Esophagus muscularis mucosa (tissue), 4 donors: ENCODE measurements around the gene FMC1. TPM values are rescaled to one million over a fixed set of nuclear protein-coding genes. Genes with fewer than 3 reads are reported as not detected.
"Not testable (repeated sequence)": the region's sequence is repeated elsewhere in the genome, so short reads cannot be mapped to it uniquely, and the experiment has no call there.

Experiments used
- DNase-seq: peaks from one replicate; pipeline ENCODE4 v3.0.0-alpha.2; 2017; ENCODE audit errors: extremely low spot score
- H3K27ac ChIP-seq, 4 donors: fragments of 200-600 bp; sonication (generic); replicated peaks in 1 of 4; 1 replicate in 3 of 4; 2 replicates in 1 of 4; pipeline ENCODE4 v1.5.1; 2016 to 2019; ENCODE audit warnings: mild to moderate bottlenecking in 1 of 4
- H3K27me3 ChIP-seq, 4 donors: fragments of 200-600 bp; sonication (generic); one replicate each; pipeline versions ENCODE4 v1.5.1 to v1.6.0; 2016 to 2019
- H3K36me3 ChIP-seq, 4 donors: fragments of 200-600 bp; sonication (generic); one replicate each; pipeline ENCODE4 v1.5.1; 2016 to 2019
- H3K4me1 ChIP-seq, 4 donors: fragments of 200-600 bp; sonication (generic); one replicate each; pipeline ENCODE4 v1.5.1; 2016 to 2019
- H3K4me3 ChIP-seq, 4 donors: fragments of 200-600 bp; sonication (generic); 1 replicate in 2 of 4; 2 replicates in 2 of 4; pipeline ENCODE4 v1.5.1; 2016 to 2019; ENCODE audit warnings: mild to moderate bottlenecking in 4 of 4, moderate library complexity in 1 of 4
- H3K9me3 ChIP-seq, 4 donors: fragments of 200-600 bp; sonication (generic); 1 replicate in 3 of 4; 2 replicates in 1 of 4; pipeline ENCODE4 v1.5.1; 2016 to 2019
- EP300 ChIP-seq: sonication (generic); formaldehyde crosslinking; IDR thresholded peaks from one replicate; pipeline ENCODE4 v1.6.1; 2017; ENCODE audit warnings: antibody characterized with exemption
- POLR2A ChIP-seq: fragments of 450-650 bp; IDR thresholded peaks from one replicate; pipeline ENCODE4 v1.6.1; 2017; ENCODE audit warnings: antibody characterized with exemption, moderate library complexity, mild to moderate bottlenecking, low read depth
- POLR2AphosphoS5 ChIP-seq, 2 donors: sonication (generic); formaldehyde crosslinking; IDR thresholded peaks; one replicate each; pipeline ENCODE4 v1.6.1; 2017; ENCODE audit warnings: antibody characterized with exemption in 2 of 2
- WGBS: methylation state at CpG from one replicate; pipeline ENCODE4 v1.1.5; 2018; 5-methylcytosine and 5-hydroxymethylcytosine counted together
- intact Hi-C: fragments of 100-400 bp; cut with DNase I; formaldehyde crosslinking; loops from one replicate; pipeline ENCODE4 v1.15.1; 2023
- total RNA-seq, 4 donors: library from RNA; depleted of rRNA; stranded (reverse); fragments of >200 nt; gene quantifications; one replicate each; pipeline versions ENCODE4 v1.1.0 to v1.2.1, GENCODE V29; 2016
- TF ChIP-seq, protein P1 (sequence below), 3 experiments: fragments of 200-600 bp in 2 of 3; fragments of 450-650 bp in 1 of 3; sonication (generic) in 2 of 3; IDR thresholded peaks; one replicate each; pipeline ENCODE4 v1.5.1; 2017 to 2019; ENCODE audit warnings: antibody characterized with exemption in 3 of 3, mild to moderate bottlenecking in 2 of 3, moderate library complexity in 1 of 3

FMC1 gene
- total RNA-seq, 4 donors from 2014 or later: 17.4 to 26.4 (median 19.7) TPM

DNA sequence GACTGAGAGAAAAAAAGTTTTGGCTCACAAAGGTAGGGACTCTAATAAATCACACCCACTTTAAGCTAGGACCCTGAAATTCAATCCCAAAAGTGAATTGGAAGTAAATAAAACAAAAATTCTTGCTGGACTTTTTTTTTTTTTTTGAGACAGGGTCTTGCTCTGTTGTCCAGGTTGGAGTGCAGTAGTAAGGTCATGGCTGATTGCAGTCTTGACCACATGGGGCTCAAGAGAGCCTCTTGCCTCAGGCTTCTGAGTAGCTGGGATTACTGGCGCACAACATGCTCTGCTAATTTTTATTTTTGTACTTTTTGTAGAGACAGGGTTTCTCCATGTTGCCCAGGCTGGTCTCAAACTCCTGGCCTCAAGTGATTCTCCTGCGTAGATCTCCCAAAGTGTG, 13.6 kb downstream of the FMC1 start:
- H3K4me1 ChIP-seq: peaks cover 0 to 11% (median 10%) of the 10 kb centered on the region in 4 donors
- 97% methylated on average over 2 of the region's 2 CpGs for WGBS
- H3K27ac ChIP-seq: no peak overlapping the region

DNA sequence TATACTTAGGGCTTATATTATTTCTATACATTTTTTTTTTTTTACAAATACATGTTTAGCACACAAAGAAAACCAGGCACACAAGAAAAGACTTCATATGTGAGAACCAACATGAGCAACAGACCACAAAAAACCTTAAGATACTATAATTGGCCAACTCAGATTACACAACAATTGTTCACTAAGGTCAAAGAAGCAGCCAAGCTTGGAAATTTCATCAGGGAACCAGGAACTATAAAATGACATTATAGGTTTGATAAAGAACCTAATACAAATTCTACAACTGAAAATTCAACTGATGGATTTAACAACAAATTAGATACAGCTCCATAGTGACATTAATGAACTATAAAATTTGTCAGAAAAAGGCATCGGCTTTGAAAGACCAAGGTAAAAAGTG, 14.2 kb downstream of the FMC1 start:
- TF ChIP-seq POLR2A (no peak), POLR2AphosphoS5 (IDR thresholded peaks at IDR 0.05) (no peak), EP300 (no peak)
- TF ChIP-seq, protein P1, sequence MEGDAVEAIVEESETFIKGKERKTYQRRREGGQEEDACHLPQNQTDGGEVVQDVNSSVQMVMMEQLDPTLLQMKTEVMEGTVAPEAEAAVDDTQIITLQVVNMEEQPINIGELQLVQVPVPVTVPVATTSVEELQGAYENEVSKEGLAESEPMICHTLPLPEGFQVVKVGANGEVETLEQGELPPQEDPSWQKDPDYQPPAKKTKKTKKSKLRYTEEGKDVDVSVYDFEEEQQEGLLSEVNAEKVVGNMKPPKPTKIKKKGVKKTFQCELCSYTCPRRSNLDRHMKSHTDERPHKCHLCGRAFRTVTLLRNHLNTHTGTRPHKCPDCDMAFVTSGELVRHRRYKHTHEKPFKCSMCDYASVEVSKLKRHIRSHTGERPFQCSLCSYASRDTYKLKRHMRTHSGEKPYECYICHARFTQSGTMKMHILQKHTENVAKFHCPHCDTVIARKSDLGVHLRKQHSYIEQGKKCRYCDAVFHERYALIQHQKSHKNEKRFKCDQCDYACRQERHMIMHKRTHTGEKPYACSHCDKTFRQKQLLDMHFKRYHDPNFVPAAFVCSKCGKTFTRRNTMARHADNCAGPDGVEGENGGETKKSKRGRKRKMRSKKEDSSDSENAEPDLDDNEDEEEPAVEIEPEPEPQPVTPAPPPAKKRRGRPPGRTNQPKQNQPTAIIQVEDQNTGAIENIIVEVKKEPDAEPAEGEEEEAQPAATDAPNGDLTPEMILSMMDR (IDR thresholded peaks at IDR 0.05): no peak
- Histone ChIP-seq H3K4me3 (no peak overlapping the region), H3K4me1 (peaks cover 0 to 11% (median 10%) of the 10 kb centered on the region in 4 donors), H3K9me3 (no peaks in the 10 kb centered on the region), H3K36me3 (peaks cover 0 to 17% (median 8%) of the 10 kb centered on the region in 4 donors), H3K27ac (no peak overlapping the region), H3K27me3 (no peaks in the 10 kb centered on the region)
- no peak for DNase-seq
- WGBS: 94% methylated on average over 1 of the region's 1 CpG
- intact Hi-C loops: no loop called here

More for the DNA sequence above, 13.6 kb downstream of the FMC1 start:
- H3K27me3 ChIP-seq: no peaks in the 10 kb centered on the region
- TF ChIP-seq, protein P1 (IDR thresholded peaks at IDR 0.05): no peak
- no peak for TF ChIP-seq EP300
- no peak for TF ChIP-seq POLR2AphosphoS5 (IDR thresholded peaks at IDR 0.05)
- H3K36me3 ChIP-seq: peaks cover 0 to 23% (median 9%) of the 10 kb centered on the region in 4 donors
- intact Hi-C loops: no loop called here
- no peak overlapping the region for H3K4me3 ChIP-seq
- DNase-seq: no peak
- no peaks in the 10 kb centered on the region for H3K9me3 ChIP-seq

DNA sequence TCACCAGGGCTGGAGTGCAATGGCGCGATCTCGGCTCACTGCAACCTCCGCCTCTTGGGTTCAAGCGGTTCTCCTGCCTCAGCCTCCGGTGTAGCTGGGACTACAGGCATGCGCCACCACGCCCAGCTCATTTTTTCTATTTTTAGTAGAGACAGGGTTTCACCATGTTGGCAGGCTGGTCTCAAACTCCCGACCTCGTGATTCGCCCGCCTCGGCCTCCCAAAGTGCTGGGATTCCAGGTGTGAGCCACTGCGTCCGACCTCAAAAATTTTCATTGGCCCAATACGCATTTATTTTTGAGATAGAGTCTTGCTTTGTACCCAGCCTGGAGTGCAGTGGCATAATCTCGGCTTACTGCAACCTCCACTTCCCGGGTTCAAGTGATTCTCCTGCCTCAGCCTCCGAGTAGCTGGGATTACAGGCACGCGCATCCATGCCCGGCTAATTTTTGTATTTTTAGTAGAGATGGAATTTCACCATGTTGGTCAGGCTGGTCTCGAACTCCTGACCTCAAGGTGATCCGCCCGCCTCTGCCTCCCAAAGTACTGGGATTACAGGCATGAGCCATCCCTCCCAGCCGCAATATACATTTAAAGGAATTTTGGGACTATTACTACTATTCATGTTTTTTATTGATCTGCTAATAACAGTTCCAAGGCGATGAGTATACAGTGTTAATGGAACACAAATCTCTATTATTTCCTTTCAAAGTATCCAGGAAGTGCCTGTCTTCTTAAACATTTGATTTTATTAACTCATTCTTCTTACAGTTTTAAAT, 16.8 kb downstream of the FMC1 start:
- intact Hi-C loops: loop anchor here (2.0 kb wide), 1 partner anchor 15 kb away; no protein-coding TSS in a partner anchor
- H3K36me3 ChIP-seq, DNase-seq, H3K27me3 ChIP-seq, H3K9me3 ChIP-seq: not testable (repeated sequence)
- Histone ChIP-seq H3K27ac (peak overlapping the region; percentile 97 to 100 (median 100)), H3K4me1 (peaks cover 21 to 32% (median 29%) of the 10 kb centered on the region in 4 donors), H3K4me3 (peak overlapping the region; percentile 78 to 100 (median 94))
- WGBS: 91% methylated on average over 27 of the region's 27 CpGs

DNA sequence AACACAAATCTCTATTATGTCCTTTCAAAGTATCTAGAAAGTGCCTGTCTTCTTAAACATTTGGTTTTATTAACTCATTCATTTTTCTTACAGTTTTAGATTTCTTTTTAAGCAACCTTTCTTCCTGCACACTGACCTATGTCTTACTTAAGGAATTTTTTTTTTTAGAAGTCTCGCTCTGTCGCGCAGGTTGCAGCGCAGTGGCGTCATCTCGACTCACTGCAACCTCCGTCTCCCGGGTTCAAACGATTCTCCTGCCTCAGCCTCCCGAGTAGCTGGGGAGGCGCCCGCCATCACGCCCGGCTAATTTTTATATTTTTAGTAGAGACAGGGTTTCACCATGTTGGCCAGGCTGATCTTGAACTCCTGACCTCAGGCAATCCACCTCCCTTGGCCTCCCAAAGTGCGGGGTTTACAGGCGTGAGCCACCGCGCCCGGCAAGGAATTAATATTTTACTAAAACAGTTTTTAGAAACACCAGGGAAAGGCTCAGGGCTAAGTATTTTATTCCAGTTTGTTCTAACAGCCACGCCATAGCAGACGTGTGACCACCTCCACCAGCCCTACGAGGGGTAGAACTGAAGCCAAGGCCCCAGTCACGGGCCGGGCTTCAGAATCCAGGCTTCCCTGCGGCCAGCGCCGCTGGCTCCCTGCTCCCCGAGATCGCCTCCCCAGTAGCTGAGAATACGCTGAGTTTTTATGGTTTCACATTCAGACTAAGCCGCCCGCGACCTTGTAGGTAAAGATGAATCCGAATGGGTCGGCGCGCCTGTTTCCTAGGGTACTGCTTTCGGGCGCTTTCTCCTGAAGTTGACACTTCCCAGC, 17.6 kb downstream of the FMC1 start:
- TF ChIP-seq, protein P1 (IDR thresholded peaks at IDR 0.05): no peak
- no peak for TF ChIP-seq EP300
- no peak for TF ChIP-seq POLR2AphosphoS5 (IDR thresholded peaks at IDR 0.05)
- TF ChIP-seq POLR2A: no peak
- peak overlapping the region; percentile 78 to 100 (median 94) for H3K4me3 ChIP-seq
- WGBS: 3% methylated on average over 39 of the region's 39 CpGs
- H3K9me3 ChIP-seq: no peaks in the 10 kb centered on the region
- intact Hi-C loops: loop anchor here (2.0 kb wide), 1 partner anchor 16 kb away; no protein-coding TSS in a partner anchor
- H3K27me3 ChIP-seq: no peaks in the 10 kb centered on the region
- peak overlapping the region; percentile 97 to 100 (median 100) for H3K27ac ChIP-seq
- peaks cover 27 to 41% (median 38%) of the 10 kb centered on the region in 4 donors for H3K4me1 ChIP-seq
- peak; percentile 92 for DNase-seq
- H3K36me3 ChIP-seq: no peaks in the 10 kb centered on the region
